ENCODE measurements around the gene MYOZ3.

The MYOZ3 gene

DNA sequence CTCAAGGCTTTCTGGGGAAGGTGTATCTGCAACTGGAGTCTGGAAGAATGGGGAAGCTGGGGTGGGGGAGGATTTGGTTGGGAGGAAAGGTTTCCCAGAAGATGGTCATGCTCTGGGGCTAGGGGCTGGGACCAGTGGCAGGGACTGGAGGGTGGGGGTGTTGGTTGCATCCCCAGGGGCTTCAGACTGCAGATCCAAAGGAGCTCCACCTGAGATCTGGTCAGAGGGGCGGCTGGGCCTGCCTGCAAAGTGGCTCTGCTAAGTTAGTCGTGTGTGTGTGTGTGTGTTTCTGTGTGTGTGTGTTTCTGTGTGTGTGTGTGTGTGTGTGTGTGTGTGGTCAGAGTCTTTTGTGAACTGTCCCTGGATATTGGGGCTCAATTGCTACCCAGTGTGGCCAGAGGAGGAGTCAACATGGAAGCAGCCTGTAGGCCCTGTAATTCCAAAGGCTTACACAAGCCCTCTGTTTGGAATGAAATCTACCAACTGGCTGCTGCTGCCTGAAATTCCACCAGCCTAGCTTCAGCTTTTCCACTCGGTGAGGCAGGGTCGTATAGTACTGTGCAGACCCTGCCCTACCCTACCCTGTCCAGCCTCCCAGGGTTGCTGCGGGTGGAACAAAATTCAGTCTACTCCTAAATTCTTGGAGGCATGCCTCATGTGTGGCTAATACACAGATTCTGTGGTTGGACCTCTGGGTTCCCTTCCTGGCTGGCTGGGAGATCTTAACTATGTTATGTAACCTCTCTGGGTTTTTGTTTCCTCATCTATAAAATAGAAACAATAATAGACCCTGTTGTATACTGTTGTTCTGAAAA is 33.1 kb upstream of the MYOZ3 start:
- no peak for DNase-seq (ENCODE audit: low spot score)

DNA sequence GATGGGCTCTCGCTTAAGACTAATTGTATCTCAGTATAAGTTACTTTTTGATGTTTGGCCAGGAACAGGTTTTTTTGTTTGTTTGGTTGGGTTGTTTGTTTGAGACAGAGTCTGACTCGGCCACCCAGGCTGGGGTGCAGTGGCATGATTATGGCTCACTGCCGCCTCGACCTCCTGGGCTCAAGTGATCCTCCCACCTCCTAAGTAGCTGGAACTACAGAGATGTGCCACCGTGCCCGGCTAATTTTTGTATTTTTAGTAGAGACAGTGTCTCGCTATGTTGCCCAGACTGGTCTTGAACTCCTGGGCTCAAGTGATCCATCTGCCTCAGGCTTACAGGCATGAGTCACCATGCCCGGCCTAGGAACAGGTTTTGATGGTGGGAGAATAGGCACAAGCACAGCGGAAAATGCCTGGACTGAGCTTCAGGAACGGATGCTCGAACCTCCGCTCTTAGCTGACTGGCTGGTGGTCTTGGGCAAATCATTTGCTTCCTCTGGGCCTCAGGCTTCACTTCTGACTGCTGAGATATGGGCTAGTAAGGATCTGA is 32.0 kb upstream of the MYOZ3 start:
- no peak for DNase-seq (ENCODE audit: low spot score)

DNA sequence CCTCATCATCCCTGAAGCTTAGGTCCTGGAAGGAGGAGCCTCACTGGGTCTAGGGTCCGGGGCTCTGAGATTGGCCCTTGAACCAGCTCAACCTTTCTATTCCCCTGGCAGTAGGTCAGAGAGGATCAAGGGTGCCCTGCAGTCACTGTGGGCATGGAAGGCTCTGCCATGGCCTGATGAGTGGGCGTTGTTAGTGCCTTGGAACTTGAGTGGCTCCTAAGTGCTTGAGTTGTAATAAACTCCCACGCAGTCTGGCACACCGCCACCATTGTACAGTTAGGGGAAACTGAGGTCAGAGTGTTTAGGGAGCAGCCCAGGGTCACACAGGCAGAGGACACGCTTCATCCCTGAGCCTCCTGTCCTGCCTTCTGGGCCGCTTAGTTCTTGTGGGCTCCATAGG is 31.0 kb upstream of the MYOZ3 start:
- DNase-seq (ENCODE audit: low spot score): no peak

DNA sequence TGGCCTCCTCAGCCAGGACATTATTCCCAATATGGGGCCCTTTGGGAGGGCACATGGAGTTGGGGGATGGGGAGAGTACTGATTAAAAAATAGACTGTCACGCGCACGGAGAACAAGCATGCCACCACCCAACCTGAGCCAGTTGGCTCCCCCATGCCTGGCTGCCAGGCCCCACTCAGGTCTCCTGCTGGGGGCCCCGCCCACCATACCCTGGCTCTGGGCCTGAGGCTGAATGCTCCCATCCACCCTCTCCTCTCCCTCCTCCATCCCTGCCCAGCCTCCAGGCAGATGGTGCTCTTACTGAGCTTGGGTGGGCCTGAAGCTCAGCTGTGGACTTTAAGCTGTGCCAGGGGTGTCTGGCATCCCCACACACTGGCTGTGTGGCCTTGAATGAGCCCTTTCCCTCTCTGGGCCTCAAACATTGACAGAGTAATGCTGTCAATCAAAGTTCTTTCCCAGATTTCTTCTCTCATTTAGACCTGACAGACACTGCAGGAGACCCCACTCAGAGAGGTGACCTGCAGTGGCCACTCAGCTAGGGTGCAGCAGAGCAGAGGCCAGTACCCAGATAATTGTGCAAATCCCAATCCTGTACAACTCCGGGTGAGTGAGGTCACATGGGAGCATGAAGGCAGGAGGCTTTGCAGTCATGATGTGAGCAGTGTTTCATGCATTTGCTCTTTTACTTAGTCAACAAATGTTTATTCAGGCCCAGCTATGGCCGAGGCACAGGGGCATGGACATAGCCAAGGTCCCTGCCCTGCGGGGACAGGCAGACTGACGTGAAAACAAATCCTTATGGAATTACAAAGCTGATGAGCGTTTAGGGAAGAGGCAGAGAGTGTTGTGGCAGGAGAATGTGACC is 30.4 kb upstream of the MYOZ3 start:
- DNase-seq (ENCODE audit: low spot score): no peak

DNA sequence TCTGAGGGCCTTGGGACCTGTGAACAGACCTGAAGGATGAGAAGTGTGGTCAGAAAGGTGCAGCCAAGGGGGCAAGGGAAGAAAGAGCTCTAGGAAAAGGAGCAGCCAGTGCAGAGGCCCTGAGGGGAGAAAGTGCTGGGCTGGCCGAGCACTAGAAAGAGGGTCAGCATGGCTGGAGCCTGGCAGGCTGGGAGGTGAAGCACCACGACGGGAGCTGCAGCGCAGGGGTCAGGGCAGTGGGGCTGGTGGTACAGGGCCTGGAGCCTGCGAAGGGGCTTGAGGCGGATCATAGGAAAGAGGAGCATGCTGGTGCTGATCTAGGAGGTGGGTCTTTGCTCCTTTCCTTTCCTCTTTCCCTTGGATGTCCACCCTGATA is 29.7 kb upstream of the MYOZ3 start:
- no peak for DNase-seq (ENCODE audit: low spot score)

DNA sequence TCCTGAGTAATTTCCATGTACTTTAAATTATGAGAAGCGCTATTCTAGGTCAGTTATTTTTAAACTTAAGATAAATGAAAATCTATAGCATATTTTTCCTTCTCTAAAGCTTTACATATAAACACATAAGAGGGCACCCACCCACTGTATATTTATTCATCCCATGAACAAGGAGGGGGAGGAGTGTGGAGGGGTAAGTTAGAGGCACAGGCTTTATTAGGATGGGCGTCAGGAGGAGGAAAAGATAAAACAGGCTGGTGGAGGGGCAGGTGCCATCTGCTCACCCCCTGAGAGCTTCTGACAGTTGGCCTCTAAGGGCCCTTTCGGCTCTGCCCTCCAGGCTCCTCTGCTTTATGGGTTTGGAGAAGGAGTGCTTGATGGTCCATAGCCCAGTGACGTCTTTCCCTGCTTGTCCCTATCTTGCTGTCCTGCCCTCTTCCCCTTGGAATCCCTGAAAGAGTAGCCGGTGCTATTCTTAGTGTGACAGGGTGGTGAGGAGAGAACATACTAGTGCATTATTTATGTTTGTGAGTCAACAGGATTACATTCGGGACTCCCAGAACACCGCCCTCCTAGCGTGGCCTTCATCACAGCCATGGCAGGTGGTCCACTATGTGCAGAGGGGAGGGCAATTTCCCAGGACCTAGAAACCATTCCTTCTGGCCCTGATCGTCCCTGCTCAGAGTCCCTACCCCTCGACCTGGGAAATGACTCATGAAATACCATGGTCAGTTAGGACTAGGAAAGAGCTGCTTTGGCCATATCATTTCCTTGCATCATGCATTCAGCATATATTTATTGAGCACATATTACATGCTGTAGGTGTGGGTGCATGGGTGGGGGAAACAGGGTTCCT is 28.5 kb upstream of the MYOZ3 start:
- DNase-seq (ENCODE audit: low spot score): no peak

DNA sequence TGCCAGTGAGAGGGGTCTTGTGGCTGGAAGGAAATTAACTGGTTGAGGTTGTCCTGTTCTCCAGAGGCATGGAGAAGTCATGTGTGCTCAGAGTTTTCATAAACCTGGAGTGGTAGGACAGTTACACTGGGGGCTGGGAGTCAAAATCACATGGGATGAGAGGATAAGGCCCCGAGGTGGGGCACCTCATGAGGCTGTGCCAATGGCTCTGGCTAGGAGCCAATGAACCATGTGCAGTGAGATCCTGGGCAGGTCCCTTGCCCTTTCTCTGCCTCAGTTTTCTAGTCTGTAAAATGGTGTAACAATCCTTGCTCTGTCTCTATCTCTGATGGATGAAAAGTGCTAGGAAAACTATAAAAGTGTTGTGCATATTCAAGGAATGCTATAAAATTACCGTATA is 27.6 kb upstream of the MYOZ3 start:
- no peak for DNase-seq (ENCODE audit: low spot score)

DNA sequence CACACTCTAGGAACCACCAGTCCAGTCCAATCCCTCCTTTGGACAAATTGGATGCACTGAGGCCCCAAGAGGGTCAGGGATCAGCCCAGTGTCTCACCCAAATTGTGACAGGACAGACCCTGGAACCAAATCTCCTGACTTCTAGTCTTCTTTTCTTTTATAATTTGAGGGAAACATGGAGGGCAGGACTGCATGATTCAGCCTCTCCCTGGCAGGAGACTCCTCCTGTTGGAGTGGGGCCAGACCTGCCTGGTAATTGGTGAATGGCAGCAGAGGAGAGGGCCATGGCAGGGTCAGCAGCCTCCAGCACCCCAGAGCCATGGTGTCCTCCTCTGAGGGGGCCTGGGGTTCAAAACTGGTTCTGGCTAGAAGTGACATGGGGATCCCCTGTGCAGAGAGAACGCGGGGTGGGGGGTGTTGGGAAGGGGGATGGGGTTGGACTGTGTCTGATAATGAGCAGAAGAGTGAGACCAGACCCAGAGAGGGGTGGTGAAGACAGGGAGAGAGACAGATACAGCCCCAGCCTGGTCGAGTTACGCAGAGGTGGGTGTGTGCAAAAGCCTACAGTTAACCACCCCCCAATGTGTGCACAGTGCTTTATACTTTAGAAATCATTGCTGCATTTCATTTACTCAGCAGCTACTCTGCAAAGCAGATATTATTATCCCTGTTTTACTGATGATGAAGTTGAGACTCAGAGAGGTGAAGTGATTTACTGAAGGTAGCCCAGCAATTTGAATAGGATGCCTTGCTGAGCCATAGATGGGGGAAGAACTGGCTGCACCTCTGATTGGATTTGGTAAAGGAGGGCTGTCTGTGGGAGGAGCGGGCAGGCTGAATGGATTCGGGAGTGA is 24.4 kb upstream of the MYOZ3 start:
- DNase-seq (ENCODE audit: low spot score): no peak

DNA sequence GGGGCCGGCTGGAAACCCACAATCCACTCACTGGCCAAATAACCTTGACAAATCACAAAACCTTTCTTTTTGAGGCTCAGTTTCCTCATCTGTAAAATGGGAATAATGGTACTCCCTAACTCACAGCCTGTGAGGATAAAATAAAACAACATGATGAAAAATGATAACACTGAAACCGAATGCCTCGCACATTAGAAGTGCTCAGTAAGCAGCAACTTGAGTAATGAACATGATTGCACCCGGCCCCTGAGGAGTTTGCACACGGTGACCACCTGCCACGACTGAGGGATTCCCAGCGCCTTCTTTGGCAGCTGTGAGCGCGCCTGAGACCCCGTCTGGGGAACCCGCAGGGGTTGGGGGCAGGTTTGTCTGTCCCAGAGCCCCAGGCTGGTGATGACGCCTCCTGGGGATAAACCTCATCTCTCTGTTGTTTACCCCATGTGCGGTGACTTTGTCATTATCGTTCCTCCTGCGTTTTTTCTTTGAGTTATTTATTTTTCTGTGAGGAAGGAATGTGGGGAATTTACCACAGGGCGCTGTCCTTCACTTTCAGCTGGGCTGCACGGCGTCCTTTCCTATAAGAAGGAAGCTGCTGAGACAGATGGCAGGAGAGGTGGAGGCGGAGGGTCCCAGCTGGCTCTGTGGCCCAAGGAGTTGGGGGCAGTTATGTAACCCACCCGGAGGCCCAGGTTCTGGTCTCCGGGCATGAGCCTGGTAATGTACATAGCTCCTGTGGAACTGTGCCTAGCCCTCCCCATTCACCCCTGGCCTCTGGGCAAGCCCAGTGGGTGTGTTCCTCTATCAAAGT is 23.6 kb upstream of the MYOZ3 start:
- peak; percentile 67 for DNase-seq (ENCODE audit: low spot score)

DNA sequence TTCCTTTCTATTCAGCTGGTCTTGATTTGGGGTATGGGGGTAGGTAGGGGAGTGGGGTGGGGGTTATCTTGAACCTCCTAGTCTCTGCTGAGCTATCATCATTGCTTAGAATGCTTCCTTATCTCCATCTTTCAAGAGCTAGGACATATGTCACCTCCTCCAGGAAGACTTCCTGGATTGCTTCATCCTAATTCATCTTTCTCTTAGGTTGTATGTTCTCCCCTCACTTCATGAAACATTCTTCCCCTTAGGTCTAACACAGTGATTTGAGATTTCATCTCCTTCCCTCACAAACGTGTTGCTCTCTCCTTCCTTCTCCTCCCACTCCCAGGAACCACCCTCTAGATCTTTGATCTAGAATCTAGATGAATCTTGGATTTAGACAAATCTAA is 23.0 kb upstream of the MYOZ3 start:
- no peak for DNase-seq (ENCODE audit: low spot score)

DNA sequence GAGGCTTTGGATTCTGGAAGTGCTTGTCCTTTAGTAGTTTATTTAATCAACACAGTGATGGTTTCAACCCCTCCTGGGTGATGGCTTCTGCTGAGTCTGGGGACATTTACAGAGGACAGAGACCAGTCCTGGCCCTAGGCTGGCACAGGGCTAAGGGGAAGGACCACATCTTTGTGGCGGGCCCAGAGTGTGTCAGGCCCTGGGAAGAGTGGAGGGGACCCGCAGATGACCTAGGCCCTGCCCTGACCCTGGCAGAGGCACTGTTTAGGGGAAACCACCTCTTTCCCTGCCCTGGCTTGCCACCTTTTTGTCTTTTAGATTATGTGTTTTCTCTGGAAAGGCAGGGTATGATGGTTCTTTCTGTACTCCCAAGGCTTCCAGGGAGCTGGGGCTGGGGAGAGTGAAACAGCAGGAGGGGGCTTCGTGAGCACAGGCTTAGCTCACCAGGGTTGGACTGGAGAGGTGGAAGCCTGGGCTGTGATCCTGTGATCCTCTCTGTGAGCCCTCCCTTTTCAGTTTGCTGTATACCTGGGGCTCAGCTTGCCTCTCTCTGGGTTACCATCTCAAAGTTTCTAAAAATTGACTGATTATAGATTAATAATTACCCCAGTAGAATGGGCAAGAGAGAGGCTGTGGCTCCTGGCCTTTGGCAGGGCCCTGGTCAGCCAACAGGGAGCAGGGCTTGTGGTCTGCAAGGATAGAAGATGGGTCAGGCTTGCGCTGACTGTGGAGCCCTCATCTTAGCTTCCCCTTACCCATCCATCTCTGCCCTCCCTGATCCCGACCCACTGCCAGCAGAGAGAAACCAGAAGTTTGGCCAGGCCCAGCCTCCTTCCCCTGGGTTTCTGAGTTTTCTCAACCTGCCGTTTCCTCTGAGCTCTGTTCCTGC is 22.3 kb upstream of the MYOZ3 start:
- DNase-seq (ENCODE audit: low spot score): no peak

DNA sequence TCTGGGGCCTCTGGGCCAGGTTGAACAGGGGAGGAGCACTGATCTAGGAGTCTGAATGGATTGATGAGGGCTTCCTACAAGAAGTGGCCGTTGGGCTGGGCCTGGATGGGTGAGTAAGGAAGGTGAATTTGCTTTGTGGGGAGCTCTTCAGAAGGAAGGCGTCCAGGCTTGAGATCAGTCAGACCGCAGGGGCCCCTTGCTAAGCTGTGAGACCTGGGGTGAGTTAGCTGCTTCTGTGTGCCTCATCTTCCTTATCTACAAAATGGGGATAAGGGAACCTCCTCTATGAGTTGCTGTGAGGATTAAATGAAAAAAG is 21.7 kb upstream of the MYOZ3 start:
- no peak for DNase-seq (ENCODE audit: low spot score)

DNA sequence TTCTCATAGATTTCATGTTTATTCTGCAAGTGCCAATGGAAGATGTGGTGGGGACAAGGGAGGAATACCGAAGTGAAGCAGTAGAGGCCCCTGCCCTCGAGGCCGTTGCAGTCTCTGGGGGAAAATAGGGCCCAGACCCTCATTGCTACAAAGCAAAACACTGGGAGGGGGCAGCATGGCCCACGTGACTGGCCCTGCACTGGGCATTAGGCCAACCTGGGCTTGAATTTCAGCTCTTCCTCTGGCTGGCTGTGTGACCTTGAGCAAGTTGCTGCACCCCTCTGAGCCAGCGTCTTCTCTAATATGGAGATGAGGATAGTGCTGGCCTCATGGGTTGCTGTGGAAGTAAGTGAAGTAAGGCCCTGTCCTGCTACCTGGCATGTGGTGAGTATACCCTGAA is 21.3 kb upstream of the MYOZ3 start:
- DNase-seq (ENCODE audit: low spot score): no peak

DNA sequence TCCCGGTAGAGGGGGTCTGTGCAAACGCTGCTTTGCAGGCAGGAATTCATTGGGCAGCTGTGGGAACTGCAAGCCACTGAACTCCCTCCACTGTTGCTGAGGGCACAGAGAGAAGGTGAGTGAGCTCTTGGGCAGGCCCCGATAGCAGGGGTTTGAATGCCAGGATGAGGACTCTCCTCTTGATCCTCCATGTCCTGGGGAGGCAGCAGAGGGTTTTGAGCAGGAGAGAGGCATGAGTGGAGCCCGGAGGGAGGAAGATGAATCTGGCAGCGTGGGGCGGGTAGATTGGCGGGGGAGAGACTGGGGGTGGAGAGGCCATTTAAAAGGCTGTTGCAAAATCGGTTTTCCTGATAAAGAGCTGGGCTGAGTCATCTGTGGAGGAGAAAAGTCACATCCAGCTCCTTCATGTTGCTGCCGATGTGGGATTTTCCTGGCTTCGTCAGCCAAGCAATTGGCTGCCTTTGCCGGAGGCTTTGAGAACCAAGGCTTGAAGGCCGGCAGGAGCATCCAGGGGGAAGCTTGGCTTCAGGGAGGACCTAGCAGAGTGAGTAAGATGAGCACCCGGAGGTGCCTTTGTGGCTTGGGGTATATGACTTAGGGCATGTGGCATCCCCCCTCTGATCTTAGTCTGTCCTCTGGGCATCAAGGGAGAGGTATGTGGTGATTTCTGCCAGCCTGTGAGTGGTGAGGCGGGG is 20.6 kb upstream of the MYOZ3 start, which contains the start of gene SYNPO:
TSS of gene SYNPO (plus strand) at position 350 of the 695 bp plus-strand sequence. CDS start 7,616 bp downstream, outside the sequence.
- no peak for DNase-seq (ENCODE audit: low spot score)

DNA sequence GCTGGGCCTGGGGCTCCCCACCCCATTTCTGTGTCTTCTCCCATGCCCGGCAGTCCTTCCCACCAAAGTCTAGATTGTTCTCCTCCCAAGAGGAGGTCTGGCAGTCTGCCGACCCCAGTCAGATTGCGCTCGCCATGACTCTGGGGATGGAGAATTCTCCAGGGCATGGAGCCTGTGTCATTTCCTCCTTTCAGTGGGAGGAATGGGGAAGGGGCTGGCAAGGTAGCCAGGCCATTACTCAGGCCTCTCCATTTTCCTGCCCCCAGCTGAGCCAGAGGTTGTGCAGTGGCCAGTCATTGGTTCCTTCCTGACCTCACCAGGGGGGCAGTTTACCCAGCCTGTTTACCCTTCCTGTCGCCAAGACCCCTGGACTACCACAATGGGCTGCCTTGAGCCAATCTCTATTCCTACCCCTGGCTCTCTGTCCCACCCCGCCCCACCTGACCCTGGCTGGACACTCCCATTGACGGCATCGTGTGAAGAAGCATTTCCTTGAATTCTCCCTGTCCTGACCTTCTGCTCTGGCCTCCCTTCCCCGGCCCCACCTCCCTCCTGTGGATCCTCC is 20.0 kb upstream of the MYOZ3 start:
- DNase-seq (ENCODE audit: low spot score): no peak

DNA sequence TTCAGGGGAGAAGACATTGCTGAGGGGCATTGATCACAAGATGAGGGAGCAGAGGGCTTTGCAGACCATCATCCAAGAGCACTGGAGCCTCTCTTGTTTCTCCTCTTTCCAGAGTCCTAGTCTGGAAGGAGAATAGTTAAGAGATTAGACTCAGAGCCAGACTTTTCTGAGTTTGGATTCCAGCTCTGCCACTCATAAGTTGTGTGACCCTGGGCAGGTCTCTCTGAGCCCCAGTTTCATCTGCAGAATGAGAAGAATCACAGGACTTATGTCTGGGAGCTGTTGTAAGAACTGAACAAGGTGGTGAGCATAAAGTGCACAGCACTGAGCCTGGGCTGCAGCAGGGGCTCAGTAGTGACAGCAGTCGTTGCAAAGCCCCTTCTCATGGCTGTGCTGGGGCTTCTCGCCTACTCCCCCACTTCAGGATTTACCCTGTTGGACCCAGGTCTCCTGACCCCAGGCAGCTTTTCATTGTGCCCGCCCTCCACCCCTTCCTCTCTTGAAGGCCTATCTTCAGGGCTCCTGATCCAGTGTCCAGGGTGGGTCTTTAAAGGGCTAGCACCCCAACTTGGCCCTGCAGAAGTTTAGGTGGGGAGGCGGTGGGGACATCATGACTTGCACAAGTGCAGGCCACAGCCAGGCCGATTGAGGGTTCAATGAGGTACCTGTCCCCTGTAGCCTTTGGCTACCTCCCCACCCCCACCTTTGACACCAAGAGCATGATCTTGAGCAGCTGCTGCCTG is 19.1 kb upstream of the MYOZ3 start:
- no peak for DNase-seq (ENCODE audit: low spot score)

DNA sequence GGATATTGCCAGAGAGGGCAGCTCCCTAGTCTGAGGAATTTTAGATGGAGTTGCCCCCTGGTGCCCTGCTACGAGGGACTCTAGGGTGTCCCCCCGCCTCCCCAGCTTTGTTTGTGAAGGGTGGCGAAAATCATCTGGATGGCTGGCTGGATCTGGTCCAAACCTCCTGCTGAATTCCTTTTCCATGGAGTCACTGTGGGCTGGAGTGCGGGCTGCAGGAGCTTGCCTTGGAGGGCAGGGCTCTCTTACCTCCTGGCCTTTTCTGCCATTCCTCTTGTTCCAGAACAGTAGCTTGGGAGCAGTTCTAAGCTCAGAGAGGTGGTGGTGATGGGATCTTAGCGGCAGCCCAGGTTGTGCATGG is 18.5 kb upstream of the MYOZ3 start:
- DNase-seq (ENCODE audit: low spot score): peak; percentile 34
